Neural cell (in vitro differentiated cells): ENCODE results near the gene MT1M. TPM values are rescaled to one million over a fixed set of nuclear protein-coding genes. Genes with fewer than 3 reads are reported as not detected.

ENCODE experiments used
- H2AFZ ChIP-seq: fragments of 200-600, 300-800 bp; sonication (generic), shearing (Covaris generic); 2 replicates; pipeline ENCODE4 v1.6.0; 2014; ENCODE audit warnings: low read depth, mild to moderate bottlenecking, antibody characterized with exemption, low read length, moderate library complexity
- H3F3A ChIP-seq: fragments of 200-600 bp; shearing (Covaris generic); 2 replicates; pipeline ENCODE4 v1.6.1; 2016; ENCODE audit warnings: mild to moderate bottlenecking, moderate library complexity, mixed read lengths, antibody characterized with exemption, low read length; ENCODE audit not compliant: insufficient read depth, poor library complexity, severe bottlenecking
- H3K27ac ChIP-seq: fragments of 200-600, 300-800 bp; sonication (generic), shearing (Covaris generic); 2 replicates; pipeline ENCODE4 v1.5.1; 2014; ENCODE audit warnings: mild to moderate bottlenecking, low read length, moderate library complexity
- H3K27me3 ChIP-seq: fragments of 300-800, 200-600 bp; sonication (generic), shearing (Covaris generic); 2 replicates; pipeline ENCODE4 v1.6.0; 2014; ENCODE audit warnings: mild to moderate bottlenecking, low read depth, low read length, moderate library complexity; ENCODE audit not compliant: insufficient read depth
- H3K36me3 ChIP-seq: fragments of 300-800, 200-600 bp; sonication (generic), shearing (Covaris generic); 2 replicates; pipeline ENCODE4 v1.5.1; 2014; ENCODE audit warnings: mild to moderate bottlenecking, antibody characterized with exemption, low read length, moderate library complexity; ENCODE audit not compliant: insufficient read depth
- H3K4me2 ChIP-seq: fragments of 300-800, 200-600 bp; sonication (generic), shearing (Covaris generic); 2 replicates; pipeline ENCODE4 v1.6.0; 2014; ENCODE audit warnings: mild to moderate bottlenecking, low read length
- H3K4me3 ChIP-seq: fragments of 300-800, 200-600 bp; sonication (generic), shearing (Covaris generic); 2 replicates; pipeline ENCODE4 v1.5.1; 2014; ENCODE audit warnings: mild to moderate bottlenecking, low read length, moderate library complexity
- H3K79me2 ChIP-seq: fragments of 200-600 bp; shearing (Covaris generic); replicated peaks from 2 replicates; pipeline ENCODE4 v1.6.0; 2014; ENCODE audit warnings: mild to moderate bottlenecking, low read length, moderate library complexity; ENCODE audit not compliant: insufficient read depth
- H3K9ac ChIP-seq: fragments of 300-800, 200-600 bp; sonication (generic), shearing (Covaris generic); 2 replicates; pipeline ENCODE4 v1.6.1; 2016; ENCODE audit warnings: mild to moderate bottlenecking, low read length, mixed read lengths
- H3K9me2 ChIP-seq: fragments of 200-600 bp; shearing (Covaris generic); 2 replicates; pipeline ENCODE4 v1.6.1; 2016; ENCODE audit warnings: mild to moderate bottlenecking, low read length, mixed read lengths; ENCODE audit not compliant: insufficient read depth
- H3K9me3 ChIP-seq: fragments of 200-600, 300-800 bp; sonication (generic), shearing (Covaris generic); 2 replicates; pipeline ENCODE4 v1.6.1; 2016; ENCODE audit warnings: mild to moderate bottlenecking, mixed run types, low read length, moderate library complexity, mixed read lengths
- H4K20me1 ChIP-seq: fragments of 200-600 bp; shearing (Covaris generic); 2 replicates; pipeline ENCODE4 v1.6.1; 2016; ENCODE audit warnings: mild to moderate bottlenecking, mixed run types; ENCODE audit not compliant: insufficient read depth
- CTCF ChIP-seq: fragments of 450-650 bp; IDR thresholded peaks from 2 replicates; pipeline ENCODE4 v1.5.1; 2014; ENCODE audit warnings: antibody characterized with exemption, mild to moderate bottlenecking, moderate library complexity; ENCODE audit not compliant: poor library complexity, severe bottlenecking
- EP300 ChIP-seq: fragments of 450-650 bp; conservative IDR thresholded peaks from 2 replicates; pipeline ENCODE4 v1.6.1; 2014; ENCODE audit warnings: antibody characterized with exemption, mild to moderate bottlenecking, moderate library complexity; ENCODE audit not compliant: poor library complexity, severe bottlenecking
- EZH2 ChIP-seq: fragments of 200-600, 300-800 bp; shearing (Covaris generic), sonication (generic); IDR thresholded peaks from 2 replicates; pipeline ENCODE4 v1.6.1; 2014; ENCODE audit warnings: antibody characterized with exemption, low read length, borderline replicate concordance, mild to moderate bottlenecking; ENCODE audit not compliant: insufficient read depth, poor library complexity, severe bottlenecking
- MXI1 ChIP-seq: fragments of 450-650 bp; conservative IDR thresholded peaks from 2 replicates; pipeline ENCODE4 v1.6.1; 2014; ENCODE audit warnings: antibody characterized with exemption, mild to moderate bottlenecking; ENCODE audit not compliant: poor library complexity, severe bottlenecking
- POLR2AphosphoS5 ChIP-seq: IDR thresholded peaks from 2 replicates; pipeline ENCODE4 v1.6.1; 2012
- RAD21 ChIP-seq: fragments of 450-650 bp; conservative IDR thresholded peaks from 2 replicates; pipeline ENCODE4 v1.6.1; 2014; ENCODE audit warnings: antibody characterized with exemption, mild to moderate bottlenecking, moderate library complexity
- REST ChIP-seq: IDR thresholded peaks from 2 replicates; pipeline ENCODE4 v1.6.1; 2012; ENCODE audit warnings: borderline replicate concordance
- SMC3 ChIP-seq: fragments of 450-650 bp; conservative IDR thresholded peaks from 2 replicates; pipeline ENCODE4 v1.6.1; 2014; ENCODE audit warnings: antibody characterized with exemption, mild to moderate bottlenecking, moderate library complexity; ENCODE audit not compliant: poor library complexity
- TAF1 ChIP-seq: IDR thresholded peaks from 2 replicates; pipeline ENCODE4 v1.6.1; 2012; ENCODE audit warnings: low read depth
- polyA plus RNA-seq: library from polyadenylated mRNA; depleted of rRNA; stranded (reverse); fragments of >200 nt; gene quantifications from 2 replicates; pipeline ENCODE4 v1.2.3, GENCODE V29; 2014

Gene MT1M
- polyA plus RNA-seq, 1 donor from 2014 or later: not detected

- TF ChIP-seq TAF1 (no peak), POLR2AphosphoS5 (no peak), REST (no peak), CTCF (no peak), RAD21 (no peak), SMC3 (no peak), EZH2 (no peak), MXI1 (no peak), EP300 (no peak)
- no peaks in the 10 kb centered on the region for H3K9me2 ChIP-seq
- no peak overlapping the region for H2AFZ ChIP-seq
- H3K27ac ChIP-seq: no peak overlapping the region
- no peak overlapping the region for H3K9ac ChIP-seq
- peaks cover 100% of the 10 kb centered on the region for H3K27me3 ChIP-seq
- no peaks in the 10 kb centered on the region for H3K36me3 ChIP-seq
- H3F3A ChIP-seq: no peaks in the 10 kb centered on the region
- H4K20me1 ChIP-seq: no peaks in the 10 kb centered on the region
- H3K79me2 ChIP-seq: no peaks in the 10 kb centered on the region
- H3K9me3 ChIP-seq: no peaks in the 10 kb centered on the region
- H3K4me3 ChIP-seq: peak overlapping the region; percentile 43
- H3K4me2 ChIP-seq: no peak overlapping the region
Observed at GRCh38 chr16:56643080-56643778, 10.8 kb downstream of the MT1M start.

GRCh38 chr16:56643833-56644232, 11.4 kb downstream of the MT1M start:
- H4K20me1 ChIP-seq: no peaks in the 10 kb centered on the region
- TF ChIP-seq MXI1: no peak
- no peaks in the 10 kb centered on the region for H3K9me2 ChIP-seq
- no peak overlapping the region for H3K9ac ChIP-seq
- no peak overlapping the region for H3K4me2 ChIP-seq
- no peaks in the 10 kb centered on the region for H3K79me2 ChIP-seq
- H3K9me3 ChIP-seq: no peaks in the 10 kb centered on the region
- no peak overlapping the region for H3K27ac ChIP-seq
- H3K36me3 ChIP-seq: no peaks in the 10 kb centered on the region
- no peak overlapping the region for H3K4me3 ChIP-seq
- no peak overlapping the region for H2AFZ ChIP-seq
- no peaks in the 10 kb centered on the region for H3F3A ChIP-seq
- H3K27me3 ChIP-seq: peaks cover 100% of the 10 kb centered on the region

GRCh38 chr16:56645311-56645710, 12.9 kb downstream of the MT1M start:
- no peak overlapping the region for H3K4me2 ChIP-seq
- no peak for TF ChIP-seq POLR2AphosphoS5
- no peak for TF ChIP-seq RAD21
- TF ChIP-seq MXI1: no peak
- TF ChIP-seq EP300: no peak
- TF ChIP-seq SMC3: no peak
- no peak for TF ChIP-seq EZH2
- TF ChIP-seq CTCF: no peak
- TF ChIP-seq REST: no peak
- TF ChIP-seq TAF1: no peak
- peaks cover 91% of the 10 kb centered on the region for H3K27me3 ChIP-seq
- H3K36me3 ChIP-seq: no peaks in the 10 kb centered on the region
- H3K9me3 ChIP-seq: no peaks in the 10 kb centered on the region
- H3K27ac ChIP-seq: no peak overlapping the region
- H3K9me2 ChIP-seq: no peaks in the 10 kb centered on the region
- H4K20me1 ChIP-seq: no peaks in the 10 kb centered on the region
- H3K79me2 ChIP-seq: no peaks in the 10 kb centered on the region
- H3K4me3 ChIP-seq: no peak overlapping the region
- H3K9ac ChIP-seq: no peak overlapping the region
- H3F3A ChIP-seq: no peaks in the 10 kb centered on the region
- no peak overlapping the region for H2AFZ ChIP-seq
